GM19351 (cell line): ENCODE measurements around the gene UCMA.
"Not testable (repeated sequence)": the region's sequence is repeated elsewhere in the genome, so short reads cannot be mapped to it uniquely, and the experiment has no call there.

Experiments
- ATAC-seq: cut with Tn5 transposase; IDR thresholded peaks from one replicate; pipeline ENCODE4 v1.9.1; 2021; ENCODE audit warnings: mild to moderate bottlenecking, moderate library complexity; ENCODE audit not compliant: unreplicated experiment

Gene UCMA

GRCh38 chr10:13234172-13234571 lies at the start of gene UCMA:
Gene UCMA, minus strand, starts transcription at chr10:13234374. Its CDS starts 116 bp downstream, at chr10:13234258.
- no peak for ATAC-seq

GRCh38 chr10:13282348-13282747 lies 48.2 kb upstream of the UCMA start:
- not testable (repeated sequence) for ATAC-seq

GRCh38 chr10:13276749-13277365 lies 42.7 kb upstream of the UCMA start:
- ATAC-seq: no peak

- not testable (repeated sequence) for ATAC-seq
Measured at GRCh38 chr10:13276146-13276545, 42.0 kb upstream of the UCMA start.

GRCh38 chr10:13272164-13272571 lies 38.0 kb upstream of the UCMA start:
- ATAC-seq: peak; percentile 40

GRCh38 chr10:13271552-13272163 lies 37.5 kb upstream of the UCMA start:
- peak; percentile 90 for ATAC-seq

GRCh38 chr10:13270877-13271551 lies 36.8 kb upstream of the UCMA start:
- peak; percentile 1 for ATAC-seq

GRCh38 chr10:13268841-13269240 lies 34.7 kb upstream of the UCMA start:
- no peak for ATAC-seq

GRCh38 chr10:13268310-13268709 lies 34.1 kb upstream of the UCMA start:
- ATAC-seq: no peak

GRCh38 chr10:13263591-13263990 lies 29.4 kb upstream of the UCMA start:
- ATAC-seq: no peak

GRCh38 chr10:13262433-13262832 lies 28.3 kb upstream of the UCMA start:
- ATAC-seq: no peak

- no peak for ATAC-seq
Measured at GRCh38 chr10:13257621-13258140, 23.5 kb upstream of the UCMA start.

GRCh38 chr10:13256627-13257026 lies 22.5 kb upstream of the UCMA start:
- ATAC-seq: no peak

GRCh38 chr10:13253726-13254125 lies 19.6 kb upstream of the UCMA start:
- no peak for ATAC-seq

GRCh38 chr10:13247784-13248183 lies 13.6 kb upstream of the UCMA start:
- no peak for ATAC-seq

- ATAC-seq: no peak
Measured at GRCh38 chr10:13247246-13247645, 13.1 kb upstream of the UCMA start.

- not testable (repeated sequence) for ATAC-seq
Measured at GRCh38 chr10:13242260-13242659, 8.1 kb upstream of the UCMA start.

GRCh38 chr10:13241613-13242012 lies 7.4 kb upstream of the UCMA start:
- no peak for ATAC-seq

GRCh38 chr10:13239923-13240322 lies 5.7 kb upstream of the UCMA start:
- no peak for ATAC-seq

GRCh38 chr10:13238271-13239077 lies 4.3 kb upstream of the UCMA start:
- ATAC-seq: no peak

GRCh38 chr10:13236638-13237037 lies 2.5 kb upstream of the UCMA start:
- ATAC-seq: no peak
